DOHH2 (cell line): ENCODE measurements around the gene COL18A1.

Experiments
- H3F3A ChIP-seq: fragments of 200-600 bp; sonication (generic), shearing (Covaris generic); 2 replicates; pipeline ENCODE4 v1.6.0; 2016; ENCODE audit warnings: antibody characterized with exemption, mild to moderate bottlenecking; ENCODE audit not compliant: control insufficient read depth, insufficient read depth
- H3K27ac ChIP-seq: fragments of 200-600 bp; sonication (generic); 2 replicates; pipeline ENCODE4 v1.5.1; 2014; ENCODE audit warnings: low read depth, mild to moderate bottlenecking, low read length, moderate library complexity
- H3K27me3 ChIP-seq: fragments of 200-600 bp; sonication (generic); 2 replicates; pipeline ENCODE4 v1.6.1; 2014; ENCODE audit warnings: mild to moderate bottlenecking, low read length, mixed read lengths; ENCODE audit not compliant: control insufficient read depth
- H3K36me3 ChIP-seq: fragments of 200-600 bp; sonication (generic); 2 replicates; pipeline ENCODE4 v1.6.1; 2014; ENCODE audit warnings: mild to moderate bottlenecking, low read length, moderate library complexity, mixed read lengths; ENCODE audit not compliant: control insufficient read depth
- H3K4me1 ChIP-seq: fragments of 200-600 bp; sonication (generic); 2 replicates; pipeline ENCODE4 v1.6.1; 2014; ENCODE audit warnings: mild to moderate bottlenecking, low read length, mixed read lengths; ENCODE audit not compliant: control insufficient read depth
- H3K4me2 ChIP-seq: fragments of 200-600 bp; sonication (generic); 2 replicates; pipeline ENCODE4 v1.6.0; 2014; ENCODE audit warnings: mild to moderate bottlenecking, low read length, moderate library complexity
- H3K4me3 ChIP-seq: fragments of 200-600 bp; sonication (generic); 2 replicates; pipeline ENCODE4 v1.5.1; 2014; ENCODE audit warnings: mild to moderate bottlenecking, low read length, mixed read lengths
- H3K79me2 ChIP-seq: fragments of 200-600 bp; sonication (generic); 2 replicates; pipeline ENCODE4 v1.6.1; 2014; ENCODE audit warnings: mild to moderate bottlenecking, low read length, mixed read lengths; ENCODE audit not compliant: control insufficient read depth
- H3K9me2 ChIP-seq: fragments of 200-600 bp; sonication (generic); replicated peaks from 2 replicates; pipeline ENCODE4 v1.6.1; 2014; ENCODE audit warnings: mild to moderate bottlenecking, low read length, mixed read lengths; ENCODE audit not compliant: control insufficient read depth
- H3K9me3 ChIP-seq: fragments of 200-600 bp; sonication (generic); 2 replicates; pipeline ENCODE4 v1.6.1; 2014; ENCODE audit warnings: antibody characterized with exemption, low read length, mixed read lengths; ENCODE audit not compliant: control insufficient read depth, insufficient read depth
- H4K20me1 ChIP-seq: fragments of 200-600 bp; sonication (generic); 2 replicates; pipeline ENCODE4 v1.6.0; 2014; ENCODE audit warnings: low read depth, mild to moderate bottlenecking, antibody characterized with exemption, low read length, moderate library complexity; ENCODE audit not compliant: control insufficient read depth, insufficient read depth
- EZH2phosphoT487 ChIP-seq: fragments of 200-600 bp; sonication (generic); IDR thresholded peaks from 2 replicates; pipeline ENCODE4 v1.6.1; 2017; ENCODE audit warnings: borderline replicate concordance, mild to moderate bottlenecking, antibody characterized with exemption, low read length, moderate library complexity, mixed read lengths
- TF ChIP-seq, protein P1 (sequence below): fragments of 200-600 bp; sonication (generic); IDR thresholded peaks from one replicate; pipeline ENCODE4 v1.5.1; 2014; ENCODE audit warnings: antibody characterized with exemption, mild to moderate bottlenecking, low read depth, low read length; ENCODE audit not compliant: poor library complexity, severe bottlenecking

The COL18A1 gene

DNA sequence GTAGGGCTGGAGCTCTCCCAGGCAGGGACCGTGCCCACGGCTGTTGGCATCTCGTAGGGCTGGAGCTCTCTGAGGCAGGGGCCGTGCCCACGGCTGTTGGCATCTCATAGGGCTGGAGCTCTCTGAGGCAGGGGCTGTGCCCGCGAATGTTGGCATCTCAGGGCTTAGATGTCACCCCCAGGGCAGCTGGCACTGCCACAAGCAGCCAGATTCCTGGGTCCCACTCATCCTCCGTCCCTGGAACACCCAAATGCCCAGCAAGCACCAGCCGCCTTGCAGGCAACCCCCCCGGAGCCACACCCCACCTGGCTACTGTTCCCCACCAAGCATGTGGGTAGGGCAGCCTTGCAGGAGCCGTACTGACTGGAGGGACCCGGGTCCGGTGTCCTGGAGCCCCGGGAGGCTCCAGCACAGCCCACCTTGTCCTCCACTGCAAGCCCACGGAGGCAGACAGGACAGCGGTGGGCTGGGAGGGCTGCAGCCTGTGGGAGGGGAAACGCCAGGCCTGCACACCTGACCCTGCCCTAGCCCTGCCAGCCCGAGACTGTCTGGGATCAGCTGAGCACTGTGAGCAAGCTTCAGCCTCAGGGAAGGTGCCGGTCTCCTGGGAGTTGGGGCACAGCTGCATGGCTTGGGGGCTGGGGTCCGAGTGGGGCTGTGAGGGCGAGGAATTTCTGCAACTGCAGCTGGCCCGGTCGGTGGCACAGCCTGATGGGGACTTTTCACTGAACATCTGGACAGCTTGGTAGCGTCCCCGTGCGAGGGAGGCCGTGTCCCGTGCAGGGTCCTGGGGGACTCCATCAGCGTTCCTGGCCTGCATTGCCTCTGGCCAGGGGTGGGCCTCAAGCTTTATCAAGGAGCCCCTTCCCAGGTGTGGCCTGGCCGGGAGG, 53.6 kb downstream of the COL18A1 start:
- Histone ChIP-seq H3K36me3 (no peaks in the 10 kb centered on the region), H3K4me3 (no peak overlapping the region), H3K27ac (no peak overlapping the region), H3K9me2 (no peaks in the 10 kb centered on the region), H3K27me3 (no peaks in the 10 kb centered on the region), H3K4me1 (no peaks in the 10 kb centered on the region), H3F3A (no peaks in the 10 kb centered on the region), H3K4me2 (no peak overlapping the region), H4K20me1 (no peaks in the 10 kb centered on the region), H3K9me3 (peaks cover 19% of the 10 kb centered on the region; the same call in 1 of the 2 replicates), H3K79me2 (no peaks in the 10 kb centered on the region)
- no peak for TF ChIP-seq EZH2phosphoT487
- TF ChIP-seq, protein P1, sequence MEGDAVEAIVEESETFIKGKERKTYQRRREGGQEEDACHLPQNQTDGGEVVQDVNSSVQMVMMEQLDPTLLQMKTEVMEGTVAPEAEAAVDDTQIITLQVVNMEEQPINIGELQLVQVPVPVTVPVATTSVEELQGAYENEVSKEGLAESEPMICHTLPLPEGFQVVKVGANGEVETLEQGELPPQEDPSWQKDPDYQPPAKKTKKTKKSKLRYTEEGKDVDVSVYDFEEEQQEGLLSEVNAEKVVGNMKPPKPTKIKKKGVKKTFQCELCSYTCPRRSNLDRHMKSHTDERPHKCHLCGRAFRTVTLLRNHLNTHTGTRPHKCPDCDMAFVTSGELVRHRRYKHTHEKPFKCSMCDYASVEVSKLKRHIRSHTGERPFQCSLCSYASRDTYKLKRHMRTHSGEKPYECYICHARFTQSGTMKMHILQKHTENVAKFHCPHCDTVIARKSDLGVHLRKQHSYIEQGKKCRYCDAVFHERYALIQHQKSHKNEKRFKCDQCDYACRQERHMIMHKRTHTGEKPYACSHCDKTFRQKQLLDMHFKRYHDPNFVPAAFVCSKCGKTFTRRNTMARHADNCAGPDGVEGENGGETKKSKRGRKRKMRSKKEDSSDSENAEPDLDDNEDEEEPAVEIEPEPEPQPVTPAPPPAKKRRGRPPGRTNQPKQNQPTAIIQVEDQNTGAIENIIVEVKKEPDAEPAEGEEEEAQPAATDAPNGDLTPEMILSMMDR, result no peak

DNA sequence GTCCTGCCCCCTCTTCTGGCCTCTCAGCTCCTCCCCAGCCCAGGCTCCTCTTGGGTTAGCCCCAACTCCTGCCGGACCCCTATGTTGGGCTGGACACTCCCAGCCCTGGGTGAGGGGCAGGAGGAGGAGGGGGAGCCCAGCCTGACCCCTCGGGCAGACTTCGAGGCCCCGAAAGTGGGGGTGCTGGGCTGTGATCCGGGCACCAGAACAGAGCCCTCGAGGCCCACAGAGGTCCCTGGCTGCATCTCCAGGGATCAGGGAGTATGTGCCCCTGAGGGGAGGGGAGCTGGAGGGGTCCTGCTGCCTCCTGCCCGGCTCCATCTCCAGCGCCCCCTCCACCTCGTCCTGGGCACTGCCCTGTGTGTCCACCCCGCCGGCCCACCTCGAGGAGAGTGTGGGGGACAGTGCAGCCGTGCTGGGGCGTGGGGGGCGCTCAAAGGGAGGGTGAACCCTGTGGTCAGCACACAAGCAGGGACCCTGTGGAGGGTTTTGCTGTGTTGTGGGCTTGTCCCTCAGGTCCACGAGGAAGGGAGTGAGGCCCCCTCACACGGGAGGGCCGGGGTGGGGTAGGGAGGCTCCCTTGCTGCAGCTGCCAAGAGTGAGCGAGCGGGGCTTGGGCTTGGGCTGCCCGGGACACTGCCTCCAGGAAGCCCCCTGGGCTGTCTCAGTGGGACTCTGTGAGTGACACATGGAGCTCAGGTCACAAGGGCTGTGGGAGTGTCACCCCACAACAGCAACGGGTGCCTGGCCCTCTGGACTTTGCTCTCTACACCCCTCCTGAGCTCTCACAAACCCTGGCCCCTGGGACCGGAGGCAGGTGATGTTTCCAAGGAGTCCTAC, 54.4 kb downstream of the COL18A1 start:
- Histone ChIP-seq H3K27ac (no peak overlapping the region), H3K4me3 (no peak overlapping the region), H3K9me3 (peaks cover 10% of the 10 kb centered on the region; the same call in 1 of the 2 replicates), H3F3A (no peaks in the 10 kb centered on the region), H3K4me1 (no peaks in the 10 kb centered on the region), H4K20me1 (no peaks in the 10 kb centered on the region), H3K79me2 (no peaks in the 10 kb centered on the region), H3K4me2 (no peak overlapping the region), H3K36me3 (no peaks in the 10 kb centered on the region), H3K27me3 (no peaks in the 10 kb centered on the region), H3K9me2 (no peaks in the 10 kb centered on the region)
- no peak for TF ChIP-seq EZH2phosphoT487
- TF ChIP-seq, protein P1, result no peak

DNA sequence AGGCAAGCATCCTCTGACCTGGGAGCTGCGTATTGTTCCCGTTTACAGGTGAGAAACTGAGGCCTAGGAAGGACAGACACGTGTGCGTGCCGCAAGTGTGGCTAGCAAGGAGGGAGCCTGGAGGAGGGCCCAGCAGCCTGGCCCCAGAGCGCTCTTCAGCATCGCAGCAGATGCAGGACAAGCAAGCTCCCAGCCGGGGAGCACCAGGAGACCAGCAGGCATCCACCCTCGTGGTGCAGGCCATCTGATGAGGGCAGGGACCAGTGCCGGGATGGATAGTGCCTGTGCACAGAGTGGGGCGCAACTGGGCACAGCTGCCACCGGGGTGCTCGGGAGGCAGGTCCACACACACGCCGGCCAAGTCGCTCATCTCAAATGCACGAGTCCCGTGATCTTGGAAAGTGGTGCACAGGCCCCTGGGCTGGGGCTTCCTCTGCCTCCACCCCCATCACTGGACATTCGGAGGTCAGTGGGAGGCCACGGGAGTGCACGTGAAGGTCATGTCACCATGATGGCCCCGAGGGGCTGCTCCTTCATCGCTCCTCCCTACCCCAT, 55.1 kb downstream of the COL18A1 start:
- no peak for TF ChIP-seq EZH2phosphoT487
- TF ChIP-seq, protein P1, result no peak
- no peaks in the 10 kb centered on the region for H3K9me2 ChIP-seq
- H3K4me1 ChIP-seq, result no peaks in the 10 kb centered on the region
- no peaks in the 10 kb centered on the region for H3F3A ChIP-seq
- H3K27me3 ChIP-seq, result no peaks in the 10 kb centered on the region
- H3K36me3 ChIP-seq, result no peaks in the 10 kb centered on the region
- no peak overlapping the region for H3K4me3 ChIP-seq
- no peaks in the 10 kb centered on the region for H3K79me2 ChIP-seq
- H3K9me3 ChIP-seq, result peaks cover 3% of the 10 kb centered on the region; the same call in 1 of the 2 replicates
- no peaks in the 10 kb centered on the region for H4K20me1 ChIP-seq
- no peak overlapping the region for H3K4me2 ChIP-seq
- no peak overlapping the region for H3K27ac ChIP-seq
